GM19043 (cell line): ENCODE data around the gene DNAH17.

Experiments
- ATAC-seq: cut with Tn5 transposase; IDR thresholded peaks from one replicate; pipeline ENCODE4 v1.9.1; 2021; ENCODE audit warnings: low read depth; ENCODE audit not compliant: unreplicated experiment

Gene DNAH17

GRCh38 chr17:78555746-78556401 lies 21.3 kb downstream of the DNAH17 start:
- no peak for ATAC-seq

- no peak for ATAC-seq
These were observed 26.7 kb downstream of the DNAH17 start for GRCh38 chr17:78550464-78550863.

- ATAC-seq, result no peak
These were observed 28.5 kb downstream of the DNAH17 start for GRCh38 chr17:78548725-78549124.

GRCh38 chr17:78547035-78547434 lies 30.2 kb downstream of the DNAH17 start:
- no peak for ATAC-seq

GRCh38 chr17:78546476-78546875 lies 30.7 kb downstream of the DNAH17 start:
- no peak for ATAC-seq

GRCh38 chr17:78544881-78545755 lies 32.1 kb downstream of the DNAH17 start:
- ATAC-seq, result no peak

- ATAC-seq, result no peak
These were observed 35.5 kb downstream of the DNAH17 start for GRCh38 chr17:78541488-78542206.

GRCh38 chr17:78539781-78540180 lies 37.4 kb downstream of the DNAH17 start:
- ATAC-seq, result no peak

GRCh38 chr17:78538033-78538776 lies 39.0 kb downstream of the DNAH17 start:
- no peak for ATAC-seq

GRCh38 chr17:78537217-78537860 lies 39.9 kb downstream of the DNAH17 start:
- ATAC-seq, result no peak

- ATAC-seq, result no peak
These were observed 41.7 kb downstream of the DNAH17 start for GRCh38 chr17:78535273-78536197.

- ATAC-seq, result no peak
These were observed 42.5 kb downstream of the DNAH17 start for GRCh38 chr17:78534492-78535272.

- ATAC-seq, result no peak
These were observed 44.1 kb downstream of the DNAH17 start for GRCh38 chr17:78532922-78533640.

- no peak for ATAC-seq
These were observed 44.9 kb downstream of the DNAH17 start for GRCh38 chr17:78532311-78532710.

- ATAC-seq, result no peak
These were observed 46.5 kb downstream of the DNAH17 start for GRCh38 chr17:78530675-78531074.

GRCh38 chr17:78529871-78530670 lies 47.1 kb downstream of the DNAH17 start:
- ATAC-seq, result no peak

GRCh38 chr17:78529251-78529650 lies 47.9 kb downstream of the DNAH17 start:
- no peak for ATAC-seq
